GM19455 (cell line): ENCODE data around the gene KCNJ4.
A peak's percentile ranks its signal among the peaks of the same experiment; 100 is the strongest.
"Not testable (repeated sequence)": the region's sequence is repeated elsewhere in the genome, so short reads cannot be mapped to it uniquely, and the experiment has no call there.

Experiments
- ATAC-seq: cut with Tn5 transposase; IDR thresholded peaks from one replicate; pipeline ENCODE4 v1.9.1; 2021; ENCODE audit not compliant: unreplicated experiment

The KCNJ4 gene

DNA sequence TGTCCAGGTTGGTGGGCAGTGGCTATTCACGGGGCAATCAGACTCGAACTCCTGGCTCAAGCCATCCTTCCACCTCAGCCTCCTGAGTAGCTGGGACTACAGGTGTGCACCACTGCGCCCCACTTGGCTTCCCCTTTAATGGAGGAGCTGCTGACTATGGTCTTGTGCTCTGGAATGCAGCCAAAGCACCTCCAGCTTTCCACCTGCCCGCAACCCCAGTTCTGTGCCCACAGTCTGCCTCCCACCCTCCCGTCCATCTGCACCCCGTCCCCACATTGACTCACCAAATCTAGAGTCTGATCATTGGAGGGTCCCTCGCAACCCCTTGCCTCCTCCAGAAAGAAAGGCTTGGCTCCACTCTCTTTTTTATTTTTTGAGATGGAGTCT is 41.0 kb downstream of the KCNJ4 start:
- ATAC-seq, result no peak

DNA sequence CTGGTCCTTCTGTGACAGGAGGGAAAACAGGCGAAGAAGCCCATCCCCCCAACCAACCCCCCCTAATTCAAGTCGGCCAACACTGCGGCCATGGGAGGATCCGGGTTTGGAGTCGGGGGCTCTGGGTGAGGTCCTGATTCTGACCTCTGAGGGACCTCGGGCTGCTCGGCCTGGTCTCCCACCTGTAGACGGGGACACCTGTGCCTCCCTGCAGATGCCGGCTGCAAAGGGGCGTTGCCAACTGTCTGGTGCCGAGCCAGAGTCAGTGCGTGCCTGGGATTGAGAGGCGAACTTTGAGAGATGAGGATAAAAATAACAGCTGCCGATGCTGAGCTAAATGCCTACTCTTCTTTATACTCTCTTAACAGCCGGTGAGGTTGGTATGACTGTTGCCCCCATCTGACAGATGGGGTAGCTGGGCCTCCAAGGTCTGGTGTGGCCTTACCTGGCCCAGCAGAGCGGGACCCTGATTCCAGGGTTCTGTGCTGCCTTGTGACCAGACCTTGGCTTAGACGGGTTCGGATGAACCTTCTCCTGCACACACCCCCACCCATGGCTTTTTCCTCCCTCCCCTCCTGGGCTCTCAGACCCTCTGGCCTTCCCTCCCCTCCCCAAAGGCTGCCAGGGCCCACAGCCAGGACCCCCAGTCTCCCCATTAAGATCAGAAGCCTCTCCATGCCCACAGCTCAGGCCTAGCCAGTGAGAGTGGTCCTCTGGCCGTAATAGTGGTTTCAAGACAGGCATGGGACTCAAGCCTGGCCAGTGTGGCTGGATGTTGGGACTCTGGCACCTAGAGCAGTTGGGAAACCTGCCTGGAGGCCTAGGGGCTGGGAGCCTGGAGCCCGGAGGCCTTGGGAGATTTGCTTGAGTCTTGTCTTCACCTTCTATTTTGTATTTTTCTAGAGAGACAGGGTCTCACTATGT is 41.7 kb downstream of the KCNJ4 start:
- no peak for ATAC-seq

- ATAC-seq, result no peak
These were observed 42.4 kb downstream of the KCNJ4 start for GRCh38 chr22:38412435-38413084.

DNA sequence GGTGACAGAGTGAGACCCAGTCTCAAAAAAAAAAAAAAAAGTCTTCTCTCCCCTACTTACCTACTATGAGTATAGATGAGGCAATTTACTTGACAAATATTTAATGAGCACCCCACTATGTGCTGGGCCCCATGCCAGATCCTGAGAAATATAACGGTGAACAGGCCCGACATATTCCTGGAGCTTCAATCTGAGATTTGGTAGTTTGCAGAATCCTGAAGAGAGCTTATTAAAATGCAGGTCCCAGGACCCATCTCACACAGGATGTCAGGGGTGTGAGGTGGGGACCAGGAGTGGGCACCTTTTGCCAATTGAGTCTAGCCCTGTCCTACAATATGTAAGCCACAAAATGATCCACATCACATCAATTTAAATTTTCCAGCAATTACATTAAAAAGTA is 44.0 kb downstream of the KCNJ4 start:
- ATAC-seq, result no peak

GRCh38 chr22:38409916-38410315 is 45.1 kb downstream of the KCNJ4 start:
- ATAC-seq, result not testable (repeated sequence)

DNA sequence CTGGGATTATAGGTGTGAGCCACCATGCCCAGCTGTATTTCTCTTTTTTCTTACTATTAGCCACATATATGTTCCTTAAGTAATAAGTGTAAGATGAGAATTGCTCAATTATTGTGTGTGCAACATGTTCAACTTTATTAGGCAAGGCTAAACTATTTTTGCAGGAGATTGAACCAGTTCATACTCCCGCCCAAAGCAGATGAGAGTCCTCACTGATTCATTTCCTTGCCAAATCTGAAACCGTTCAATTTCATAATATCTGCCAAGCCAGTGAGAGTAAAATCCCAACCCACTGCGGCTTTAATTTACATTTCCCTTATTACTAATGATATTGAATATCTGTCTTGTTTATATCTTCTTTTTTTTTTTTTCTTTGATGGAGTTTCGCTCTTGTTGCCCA is 48.4 kb downstream of the KCNJ4 start:
- ATAC-seq, result no peak

DNA sequence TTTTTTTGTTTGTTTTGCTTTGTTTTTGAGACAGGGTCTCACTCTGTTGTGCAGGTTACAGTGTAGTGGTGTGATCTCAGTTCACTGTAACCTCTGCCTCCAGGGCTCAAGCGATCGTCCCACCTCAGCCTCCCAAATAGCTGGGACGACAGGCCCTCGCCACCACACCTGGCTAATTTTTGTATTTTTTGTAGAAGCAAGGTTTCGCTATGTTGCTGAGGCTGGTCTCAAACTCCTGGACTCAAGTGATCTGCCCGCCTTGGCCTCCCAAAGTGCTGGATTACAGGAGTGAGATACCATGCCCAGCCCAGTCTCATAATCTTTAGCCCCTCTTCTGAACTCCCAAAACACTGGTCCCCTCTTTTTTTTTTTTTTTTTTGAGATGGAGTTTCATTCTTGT is 50.6 kb downstream of the KCNJ4 start:
- ATAC-seq, result no peak

DNA sequence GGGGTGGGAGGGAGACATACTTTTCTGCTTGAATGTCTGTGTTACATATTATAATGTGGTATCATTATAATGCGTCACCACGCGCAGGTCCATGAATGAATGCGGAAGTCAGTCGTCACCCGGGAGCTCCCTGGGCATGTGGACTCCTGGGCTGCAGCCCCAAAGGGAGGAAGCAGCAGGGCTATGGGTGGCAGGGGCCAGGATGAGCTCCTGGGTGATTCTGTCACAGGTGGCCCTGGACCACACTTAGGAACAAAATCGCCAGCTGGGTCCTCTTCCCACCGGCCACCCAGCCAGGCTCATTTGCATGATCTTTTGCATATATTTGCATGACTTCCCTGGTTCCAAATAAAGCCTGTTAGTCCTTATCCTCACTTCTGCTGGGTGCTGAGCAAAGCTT is 51.2 kb downstream of the KCNJ4 start:
- ATAC-seq, result no peak

GRCh38 chr22:38402204-38402603 is 52.8 kb downstream of the KCNJ4 start:
- no peak for ATAC-seq

GRCh38 chr22:38401336-38402084 is 53.5 kb downstream of the KCNJ4 start:
- ATAC-seq, result no peak

GRCh38 chr22:38400256-38400655 is 54.7 kb downstream of the KCNJ4 start:
- not testable (repeated sequence) for ATAC-seq

- ATAC-seq, result peak; percentile 46
These were observed 56.2 kb downstream of the KCNJ4 start for GRCh38 chr22:38398609-38399461.

GRCh38 chr22:38398181-38398608 is 56.8 kb downstream of the KCNJ4 start:
- ATAC-seq, result peak; percentile 27

GRCh38 chr22:38397189-38398085 is 57.6 kb downstream of the KCNJ4 start:
- ATAC-seq, result no peak

DNA sequence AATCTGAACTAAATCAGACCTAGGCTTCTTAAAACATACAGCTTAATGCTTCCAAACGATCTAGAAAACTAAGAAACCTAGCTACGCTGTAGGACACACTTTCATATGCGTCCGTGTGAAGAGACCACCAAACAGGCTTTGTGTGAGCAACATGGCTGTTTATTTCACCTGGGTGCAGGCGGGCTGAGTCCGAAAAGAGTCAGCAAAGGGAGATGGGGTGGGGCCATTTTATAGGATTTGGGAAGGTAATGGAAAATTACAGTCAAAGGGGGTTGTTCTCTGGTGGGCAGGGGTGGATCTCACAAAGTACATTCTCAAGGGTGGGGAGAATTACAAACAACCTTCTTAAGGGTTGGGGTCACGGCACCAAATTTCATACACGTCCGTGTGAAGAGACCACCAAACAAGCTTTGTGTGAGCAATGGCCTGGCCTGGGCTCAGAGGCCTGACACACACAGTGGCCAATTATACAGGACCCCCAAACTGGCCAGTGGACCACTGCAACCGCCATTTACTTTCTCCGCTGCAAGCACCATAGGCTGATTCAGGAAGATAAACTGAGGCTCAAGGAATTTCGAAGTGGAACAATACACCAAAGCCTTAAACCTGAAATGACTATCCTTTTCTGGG is 58.4 kb downstream of the KCNJ4 start:
- not testable (repeated sequence) for ATAC-seq

DNA sequence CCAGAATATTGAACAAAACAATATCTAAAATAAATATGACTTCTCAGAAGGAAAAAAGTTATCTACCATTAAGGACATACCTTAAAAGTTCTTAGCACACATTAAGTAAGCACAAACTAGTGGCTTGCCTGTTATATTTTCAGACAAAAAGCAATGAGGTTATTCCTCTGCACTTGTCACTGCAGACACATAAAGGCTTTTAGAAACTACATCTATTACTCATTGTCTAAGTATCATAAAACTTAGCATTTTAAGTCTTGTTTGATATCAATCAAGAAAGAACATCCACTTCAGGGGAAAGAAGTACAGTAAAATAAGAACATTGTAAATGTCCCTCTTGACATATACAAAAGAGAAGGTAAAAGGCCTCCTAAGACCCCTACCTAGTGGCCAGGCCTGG is 59.1 kb downstream of the KCNJ4 start:
- ATAC-seq, result not testable (repeated sequence)

- ATAC-seq, result not testable (repeated sequence)
These were observed 59.9 kb downstream of the KCNJ4 start for GRCh38 chr22:38394929-38395624.

GRCh38 chr22:38389428-38389818 is 65.6 kb downstream of the KCNJ4 start:
- not testable (repeated sequence) for ATAC-seq
